Suprapubic skin (tissue), 4 donors: ENCODE measurements around the gene UNC93A. TPM values are rescaled to one million over a fixed set of nuclear protein-coding genes. Genes with fewer than 3 reads are reported as not detected.
"Not testable (repeated sequence)": the region's sequence is repeated elsewhere in the genome, so short reads cannot be mapped to it uniquely, and the experiment has no call there.

ENCODE experiments used
- DNase-seq, 2 donors: peaks; one replicate each; pipeline ENCODE4 v3.0.0-alpha.2; 2019; ENCODE audit warnings: low spot score in 2 of 2
- H3K27ac ChIP-seq: fragments of 200-600 bp; sonication (generic); one replicate; pipeline ENCODE4 v1.5.1; 2019
- H3K27me3 ChIP-seq: fragments of 200-600 bp; sonication (generic); one replicate; pipeline ENCODE4 v1.5.1; 2019
- H3K36me3 ChIP-seq: fragments of 200-600 bp; sonication (generic); one replicate; pipeline ENCODE4 v1.5.1; 2019
- H3K4me1 ChIP-seq: fragments of 200-600 bp; sonication (generic); one replicate; pipeline ENCODE4 v1.5.1; 2019
- H3K4me3 ChIP-seq: fragments of 200-600 bp; sonication (generic); one replicate; pipeline ENCODE4 v1.5.1; 2019; ENCODE audit warnings: mild to moderate bottlenecking
- H3K9me3 ChIP-seq: fragments of 200-600 bp; sonication (generic); one replicate; pipeline ENCODE4 v1.5.1; 2019
- CTCF ChIP-seq, 2 donors: fragments of 200-600 bp in 1 of 2; fragments of 450-650 bp in 1 of 2; sonication (generic) in 1 of 2; IDR thresholded peaks; one replicate each; pipeline ENCODE4 v1.5.1; 2016 to 2019; ENCODE audit warnings: antibody characterized with exemption in 2 of 2, mild to moderate bottlenecking in 1 of 2, moderate library complexity in 1 of 2
- EP300 ChIP-seq: sonication (generic); formaldehyde crosslinking; IDR thresholded peaks from one replicate; pipeline ENCODE4 v1.6.1; 2017; ENCODE audit warnings: antibody characterized with exemption
- POLR2A ChIP-seq, 2 donors: fragments of 450-650 bp; IDR thresholded peaks; one replicate each; pipeline ENCODE4 v1.6.1; 2017; ENCODE audit warnings: antibody characterized with exemption in 2 of 2, mild to moderate bottlenecking in 2 of 2, moderate library complexity in 2 of 2
- POLR2AphosphoS5 ChIP-seq, 3 donors: sonication (generic); formaldehyde crosslinking; IDR thresholded peaks; one replicate each; pipeline ENCODE4 v1.6.1; 2017; ENCODE audit warnings: antibody characterized with exemption in 3 of 3
- WGBS: methylation state at CpG from one replicate; pipeline ENCODE4 v1.1.5; 2018; 5-methylcytosine and 5-hydroxymethylcytosine counted together
- total RNA-seq, 4 donors: library from RNA; depleted of rRNA; stranded (reverse); fragments of >200 nt; gene quantifications; one replicate each; pipeline ENCODE4 v1.1.0, GENCODE V29; 2016

The UNC93A gene
- total RNA-seq, 4 donors from 2014 or later: 16.1 to 41.7 (median 30.2) TPM

- Histone ChIP-seq H3K4me1 (no peaks in the 10 kb centered on the region), H3K4me3 (no peak overlapping the region), H3K27me3 (peaks cover 23% of the 10 kb centered on the region), H3K9me3 (no peaks in the 10 kb centered on the region), H3K36me3 (no peaks in the 10 kb centered on the region), H3K27ac (no peak overlapping the region)
- 64% methylated on average over 10 of the region's 13 CpGs for WGBS
- TF ChIP-seq EP300 (no peak), POLR2A (IDR thresholded peaks at IDR 0.05) (no peak), CTCF (IDR thresholded peaks at IDR 0.05) (no peak), POLR2AphosphoS5 (IDR thresholded peaks at IDR 0.05) (no peak)
- DNase-seq: no peak
Measured at GRCh38 chr6:167276772-167277533, 14.2 kb upstream of the UNC93A start.

- H3K4me1 ChIP-seq, H3K9me3 ChIP-seq, H3K36me3 ChIP-seq, H3K4me3 ChIP-seq, H3K27ac ChIP-seq, DNase-seq: not testable (repeated sequence)
- 69% methylated on average over 12 of the region's 16 CpGs for WGBS
- H3K27me3 ChIP-seq: peaks cover 23% of the 10 kb centered on the region
Measured at GRCh38 chr6:167278173-167278940, 12.8 kb upstream of the UNC93A start.

GRCh38 chr6:167279766-167280446 is 11.2 kb upstream of the UNC93A start:
- DNase-seq: no peak
- Histone ChIP-seq H3K9me3 (no peaks in the 10 kb centered on the region), H3K36me3 (no peaks in the 10 kb centered on the region), H3K4me3 (no peak overlapping the region), H3K4me1 (no peaks in the 10 kb centered on the region), H3K27me3 (peaks cover 23% of the 10 kb centered on the region), H3K27ac (no peak overlapping the region)
- WGBS: 77% methylated on average over 3 of the region's 3 CpGs
- TF ChIP-seq CTCF (IDR thresholded peaks at IDR 0.05): no peak
- TF ChIP-seq EP300: no peak
- TF ChIP-seq POLR2AphosphoS5 (IDR thresholded peaks at IDR 0.05): no peak
- no peak for TF ChIP-seq POLR2A (IDR thresholded peaks at IDR 0.05)

- H3K27me3 ChIP-seq: peaks cover 23% of the 10 kb centered on the region
- WGBS: 55% methylated on average over 5 of the region's 5 CpGs
- H3K9me3 ChIP-seq, DNase-seq, H3K27ac ChIP-seq, H3K4me3 ChIP-seq, H3K4me1 ChIP-seq, H3K36me3 ChIP-seq: not testable (repeated sequence)
Measured at GRCh38 chr6:167280466-167280865, 10.6 kb upstream of the UNC93A start.

GRCh38 chr6:167282165-167282564 is 8.9 kb upstream of the UNC93A start:
- Histone ChIP-seq H3K4me3 (no peak overlapping the region), H3K9me3 (no peaks in the 10 kb centered on the region), H3K36me3 (no peaks in the 10 kb centered on the region), H3K27me3 (peaks cover 14% of the 10 kb centered on the region), H3K27ac (no peak overlapping the region), H3K4me1 (no peaks in the 10 kb centered on the region)
- no peak for TF ChIP-seq POLR2AphosphoS5 (IDR thresholded peaks at IDR 0.05)
- TF ChIP-seq POLR2A (IDR thresholded peaks at IDR 0.05): no peak
- TF ChIP-seq CTCF (IDR thresholded peaks at IDR 0.05): no peak
- no peak for TF ChIP-seq EP300
- no peak for DNase-seq

GRCh38 chr6:167284565-167284964 is 6.5 kb upstream of the UNC93A start:
- not testable (repeated sequence) for H3K36me3 ChIP-seq, H3K4me3 ChIP-seq, H3K4me1 ChIP-seq, H3K27ac ChIP-seq, H3K27me3 ChIP-seq, DNase-seq, H3K9me3 ChIP-seq
- WGBS: 76% methylated on average over 2 of the region's 13 CpGs
